ENCODE data around the gene SPACA5. TPM values are rescaled to one million over a fixed set of nuclear protein-coding genes. Genes with fewer than 3 reads are reported as not detected.
"Not testable (repeated sequence)": the region's sequence is repeated elsewhere in the genome, so short reads cannot be mapped to it uniquely, and the experiment has no call there.

The SPACA5 gene
- total and polyA plus RNA-seq, 2 experiments from 2014 or later = not detected

- Histone ChIP-seq H3F3A (ENCODE audit: insufficient read depth) (no peaks in the 10 kb centered on the region), H3K27me3 (replicated peaks; ENCODE audit: insufficient read depth) (no peaks in the 10 kb centered on the region), H3K4me2 (ENCODE audit: unreplicated experiment) (peak overlapping the region; percentile 75), H2AFZ (peak overlapping the region; percentile 89), H3K4me3 (peak overlapping the region; percentile 84), H3K36me3 (ENCODE audit: low read depth) (no peaks in the 10 kb centered on the region), H4K20me1 (ENCODE audit: insufficient read depth) (no peaks in the 10 kb centered on the region), H3K9me3 (ENCODE audit: low read depth) (no peaks in the 10 kb centered on the region), H3K9ac (peak overlapping the region; percentile 85), H3K79me2 (ENCODE audit: insufficient read depth) (peaks cover 13% of the 10 kb centered on the region; the same call in 1 of the 2 replicates), H3K27ac (no peak overlapping the region), H3K9me2 (ENCODE audit: insufficient read depth) (no peaks in the 10 kb centered on the region), H3K4me1 (ENCODE audit: insufficient read depth) (no peaks in the 10 kb centered on the region)
- DNase-seq = no peak
- in situ Hi-C loops (cut with MboI) = no loop called here
- TF ChIP-seq EZH2 (IDR thresholded peaks at IDR 0.05; ENCODE audit: insufficient read depth, poor library complexity, severe bottlenecking) = no peak
- no peak for TF ChIP-seq EZH2phosphoT487 (IDR thresholded peaks at IDR 0.05; ENCODE audit: insufficient read depth, low read depth)
- WGBS, 2 experiments (ENCODE audit: low coverage in 1 of 2, low lambda C conversion rate in 2 of 2, missing lambda C conversion rate in 2 of 2) = 0 to 1% methylated on average over 8 to 18 of the region's 18 CpGs
Observed at GRCh38 chrX:48003367-48003757, 3.4 kb upstream of the SPACA5 start.

GRCh38 chrX:48003758-48004457, 2.9 kb upstream of the SPACA5 start, which contains the start of gene ZNF182:
ZNF182 (minus strand) TSS chrX:48003989; CDS start chrX:48002609, 1,380 bp downstream.
- no peak for TF ChIP-seq EZH2phosphoT487 (IDR thresholded peaks at IDR 0.05; ENCODE audit: insufficient read depth, low read depth)
- H3K4me1 ChIP-seq (ENCODE audit: insufficient read depth) = no peaks in the 10 kb centered on the region
- H3K36me3 ChIP-seq (ENCODE audit: low read depth) = no peaks in the 10 kb centered on the region
- no peaks in the 10 kb centered on the region for H3K9me3 ChIP-seq (ENCODE audit: low read depth)
- peak within 1 kb of the TSS; percentile 89 for H2AFZ ChIP-seq
- H3K79me2 ChIP-seq (ENCODE audit: insufficient read depth) = peaks cover 13% of the 10 kb centered on the region; the same call in 1 of the 2 replicates
- no peaks in the 10 kb centered on the region for H3K9me2 ChIP-seq (ENCODE audit: insufficient read depth)
- peak; percentile 94 for DNase-seq
- H3K27me3 ChIP-seq (replicated peaks; ENCODE audit: insufficient read depth) = no peaks in the 10 kb centered on the region
- H4K20me1 ChIP-seq (ENCODE audit: insufficient read depth) = no peaks in the 10 kb centered on the region
- H3K4me2 ChIP-seq (ENCODE audit: unreplicated experiment) = peak within 1 kb of the TSS; percentile 75
- H3K27ac ChIP-seq = no peak within 1 kb of the TSS
- peak within 1 kb of the TSS; percentile 84 for H3K4me3 ChIP-seq
- H3K9ac ChIP-seq = peak within 1 kb of the TSS; percentile 85
- WGBS, 2 experiments (ENCODE audit: low coverage in 1 of 2, low lambda C conversion rate in 2 of 2, missing lambda C conversion rate in 2 of 2) = 3% methylated on average over 21 to 34 of the region's 34 CpGs
- H3F3A ChIP-seq (ENCODE audit: insufficient read depth) = no peaks in the 10 kb centered on the region
- in situ Hi-C loops (cut with MboI) = no loop called here

- no CpG with 5 or more reads among the region's 2 CpGs for WGBS, 2 experiments (ENCODE audit: low coverage in 1 of 2, low lambda C conversion rate in 2 of 2, missing lambda C conversion rate in 2 of 2)
- H3K9me3 ChIP-seq (ENCODE audit: low read depth); H2AFZ ChIP-seq; in situ Hi-C loops (cut with MboI); H3F3A ChIP-seq (ENCODE audit: insufficient read depth); H3K27ac ChIP-seq; H3K9me2 ChIP-seq (ENCODE audit: insufficient read depth); H3K4me2 ChIP-seq (ENCODE audit: unreplicated experiment); H3K79me2 ChIP-seq (ENCODE audit: insufficient read depth); H3K4me3 ChIP-seq; DNase-seq; H3K9ac ChIP-seq; H4K20me1 ChIP-seq (ENCODE audit: insufficient read depth); H3K36me3 ChIP-seq (ENCODE audit: low read depth); H3K4me1 ChIP-seq (ENCODE audit: insufficient read depth); H3K27me3 ChIP-seq (replicated peaks; ENCODE audit: insufficient read depth): not testable (repeated sequence)
Observed at GRCh38 chrX:48009445-48009960, 2.7 kb downstream of the SPACA5 start.

- H3K27me3 ChIP-seq (replicated peaks; ENCODE audit: insufficient read depth); H3K9me2 ChIP-seq (ENCODE audit: insufficient read depth); in situ Hi-C loops (cut with MboI); H3K4me1 ChIP-seq (ENCODE audit: insufficient read depth); H3K9me3 ChIP-seq (ENCODE audit: low read depth); H3F3A ChIP-seq (ENCODE audit: insufficient read depth); H3K9ac ChIP-seq; H3K79me2 ChIP-seq (ENCODE audit: insufficient read depth); DNase-seq; H3K27ac ChIP-seq; H2AFZ ChIP-seq; H3K4me2 ChIP-seq (ENCODE audit: unreplicated experiment); H3K36me3 ChIP-seq (ENCODE audit: low read depth); H4K20me1 ChIP-seq (ENCODE audit: insufficient read depth); H3K4me3 ChIP-seq: not testable (repeated sequence)
- 80% methylated on average over 17 of the region's 46 CpGs; no CpG with 5 or more reads in 1 of the 2 experiments for WGBS, 2 experiments (ENCODE audit: low coverage in 1 of 2, low lambda C conversion rate in 2 of 2, missing lambda C conversion rate in 2 of 2)
Observed at GRCh38 chrX:48016583-48017310, 10.0 kb downstream of the SPACA5 start.

GRCh38 chrX:48019892-48020291, 13.1 kb downstream of the SPACA5 start:
- H3K9me3 ChIP-seq (ENCODE audit: low read depth); H3K4me1 ChIP-seq (ENCODE audit: insufficient read depth); H3K79me2 ChIP-seq (ENCODE audit: insufficient read depth); H2AFZ ChIP-seq; H3K27ac ChIP-seq; H3K4me3 ChIP-seq; H3K9me2 ChIP-seq (ENCODE audit: insufficient read depth); H3K4me2 ChIP-seq (ENCODE audit: unreplicated experiment); H3K9ac ChIP-seq; H3K36me3 ChIP-seq (ENCODE audit: low read depth); H4K20me1 ChIP-seq (ENCODE audit: insufficient read depth); H3F3A ChIP-seq (ENCODE audit: insufficient read depth); H3K27me3 ChIP-seq (replicated peaks; ENCODE audit: insufficient read depth); DNase-seq; in situ Hi-C loops (cut with MboI): not testable (repeated sequence)
- no CpG with 5 or more reads among the region's 1 CpG for WGBS, 2 experiments (ENCODE audit: low coverage in 1 of 2, low lambda C conversion rate in 2 of 2, missing lambda C conversion rate in 2 of 2)

GRCh38 chrX:48020472-48020871, 13.7 kb downstream of the SPACA5 start:
- H3K36me3 ChIP-seq (ENCODE audit: low read depth); H3K9me3 ChIP-seq (ENCODE audit: low read depth); H3K4me1 ChIP-seq (ENCODE audit: insufficient read depth); in situ Hi-C loops (cut with MboI); H4K20me1 ChIP-seq (ENCODE audit: insufficient read depth); H3K9me2 ChIP-seq (ENCODE audit: insufficient read depth); H3K79me2 ChIP-seq (ENCODE audit: insufficient read depth); H3K27me3 ChIP-seq (replicated peaks; ENCODE audit: insufficient read depth); DNase-seq; H3F3A ChIP-seq (ENCODE audit: insufficient read depth): not testable (repeated sequence)
- Histone ChIP-seq H3K4me2 (ENCODE audit: unreplicated experiment) (peak overlapping the region; percentile 88), H3K4me3 (peak overlapping the region; percentile 82), H3K9ac (peak overlapping the region; percentile 97; the same call in 1 of the 2 replicates), H2AFZ (peak overlapping the region; percentile 98), H3K27ac (0 out of 2 replicates have a peak overlapping the region, but pooled peaks have one; percentile 81)
- 9 to 13% methylated on average over 9 to 11 of the region's 11 CpGs for WGBS, 2 experiments (ENCODE audit: low coverage in 1 of 2, low lambda C conversion rate in 2 of 2, missing lambda C conversion rate in 2 of 2)
